Tibial artery (tissue), 4 donors: Measurements from ENCODE around the gene PARP15.
"Not testable (repeated sequence)": the region's sequence is repeated elsewhere in the genome, so short reads cannot be mapped to it uniquely, and the experiment has no call there.

Experiments
- DNase-seq, 2 donors: peaks; one replicate each; pipeline ENCODE4 v3.0.0-alpha.2; 2019
- H3K27ac ChIP-seq, 2 donors: fragments of 200-600 bp; sonication (generic) in 1 of 2; 1 replicate in 1 of 2; 2 replicates in 1 of 2; pipeline ENCODE4 v1.5.1; 2018 to 2019; ENCODE audit warnings: mild to moderate bottlenecking in 1 of 2
- H3K27me3 ChIP-seq, 2 donors: fragments of 200-600 bp; sonication (generic) in 1 of 2; one replicate each; pipeline versions ENCODE4 v1.5.1 to v1.6.0; 2016 to 2019
- H3K36me3 ChIP-seq, 3 donors: fragments of 200-600 bp; sonication (generic) in 2 of 3; one replicate each; pipeline ENCODE4 v1.5.1; 2016 to 2019; ENCODE audit warnings: mild to moderate bottlenecking in 2 of 3
- H3K4me1 ChIP-seq, 4 donors: fragments of 200-600 bp; sonication (generic) in 2 of 4; 1 replicate in 3 of 4; 2 replicates in 1 of 4; pipeline ENCODE4 v1.5.1; 2016 to 2019
- H3K4me3 ChIP-seq, 2 donors: fragments of 200-600 bp; sonication (generic) in 1 of 2; 1 replicate in 1 of 2; 2 replicates in 1 of 2; pipeline ENCODE4 v1.5.1; 2018 to 2019; ENCODE audit warnings: mild to moderate bottlenecking in 2 of 2
- H3K9me3 ChIP-seq, 3 donors: fragments of 200-600 bp; sonication (generic) in 1 of 3; one replicate each; pipeline ENCODE4 v1.5.1; 2016 to 2019
- intact Hi-C: fragments of 100-400 bp; cut with DNase I; formaldehyde crosslinking; loops from one replicate; pipeline ENCODE4 v1.15.0; 2023; ENCODE audit warnings: low total_unique reads
- TF ChIP-seq, protein P1 (sequence below), 2 experiments: fragments of 200-600 bp in 1 of 2; fragments of 450-650 bp in 1 of 2; IDR thresholded peaks; one replicate each; pipeline ENCODE4 v1.5.1; 2017 to 2019; ENCODE audit warnings: antibody characterized with exemption in 2 of 2, mild to moderate bottlenecking in 1 of 2, moderate library complexity in 1 of 2

The PARP15 gene

DNA sequence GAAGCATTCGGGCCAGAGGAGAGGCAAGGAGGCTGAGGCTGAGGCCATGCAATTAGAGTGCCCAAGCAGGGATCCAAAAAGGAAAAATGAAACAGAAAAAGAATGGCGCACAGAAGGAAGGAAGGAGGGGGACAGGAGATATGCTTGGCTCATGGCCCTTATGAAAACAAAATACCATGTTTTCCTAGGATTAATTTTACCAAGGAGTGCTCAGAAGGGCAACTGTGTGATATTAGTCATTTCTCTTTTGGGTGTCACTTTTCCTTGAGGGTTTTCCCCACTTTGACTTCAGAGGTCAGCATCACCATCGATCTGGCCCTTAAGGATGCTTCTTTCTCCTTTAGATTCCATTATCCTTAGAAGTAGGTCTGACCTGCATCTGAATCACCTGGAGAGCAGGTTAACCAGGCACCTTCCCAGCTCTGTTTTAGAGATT lies 104.5 kb downstream of the PARP15 start:
- Histone ChIP-seq H3K36me3 (peaks cover 0 to 12% (median 0%) of the 10 kb centered on the region in 3 donors), H3K4me3 (peak overlapping the region; percentile 71 to 89), H3K9me3 (no peaks in the 10 kb centered on the region), H3K4me1 (peaks cover 0 to 27% (median 18%) of the 10 kb centered on the region in 4 donors), H3K27me3 (no peaks in the 10 kb centered on the region), H3K27ac (peak overlapping the region in 1 of 2 donors; percentile 92)
- intact Hi-C loops: loop anchor here (10.0 kb wide), 1 partner anchor 297 kb away; the partner anchor contains the start of genes FAM162A and MIX23
- TF ChIP-seq, protein P1, sequence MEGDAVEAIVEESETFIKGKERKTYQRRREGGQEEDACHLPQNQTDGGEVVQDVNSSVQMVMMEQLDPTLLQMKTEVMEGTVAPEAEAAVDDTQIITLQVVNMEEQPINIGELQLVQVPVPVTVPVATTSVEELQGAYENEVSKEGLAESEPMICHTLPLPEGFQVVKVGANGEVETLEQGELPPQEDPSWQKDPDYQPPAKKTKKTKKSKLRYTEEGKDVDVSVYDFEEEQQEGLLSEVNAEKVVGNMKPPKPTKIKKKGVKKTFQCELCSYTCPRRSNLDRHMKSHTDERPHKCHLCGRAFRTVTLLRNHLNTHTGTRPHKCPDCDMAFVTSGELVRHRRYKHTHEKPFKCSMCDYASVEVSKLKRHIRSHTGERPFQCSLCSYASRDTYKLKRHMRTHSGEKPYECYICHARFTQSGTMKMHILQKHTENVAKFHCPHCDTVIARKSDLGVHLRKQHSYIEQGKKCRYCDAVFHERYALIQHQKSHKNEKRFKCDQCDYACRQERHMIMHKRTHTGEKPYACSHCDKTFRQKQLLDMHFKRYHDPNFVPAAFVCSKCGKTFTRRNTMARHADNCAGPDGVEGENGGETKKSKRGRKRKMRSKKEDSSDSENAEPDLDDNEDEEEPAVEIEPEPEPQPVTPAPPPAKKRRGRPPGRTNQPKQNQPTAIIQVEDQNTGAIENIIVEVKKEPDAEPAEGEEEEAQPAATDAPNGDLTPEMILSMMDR (IDR thresholded peaks at IDR 0.05): no peak
- no peak for DNase-seq

DNA sequence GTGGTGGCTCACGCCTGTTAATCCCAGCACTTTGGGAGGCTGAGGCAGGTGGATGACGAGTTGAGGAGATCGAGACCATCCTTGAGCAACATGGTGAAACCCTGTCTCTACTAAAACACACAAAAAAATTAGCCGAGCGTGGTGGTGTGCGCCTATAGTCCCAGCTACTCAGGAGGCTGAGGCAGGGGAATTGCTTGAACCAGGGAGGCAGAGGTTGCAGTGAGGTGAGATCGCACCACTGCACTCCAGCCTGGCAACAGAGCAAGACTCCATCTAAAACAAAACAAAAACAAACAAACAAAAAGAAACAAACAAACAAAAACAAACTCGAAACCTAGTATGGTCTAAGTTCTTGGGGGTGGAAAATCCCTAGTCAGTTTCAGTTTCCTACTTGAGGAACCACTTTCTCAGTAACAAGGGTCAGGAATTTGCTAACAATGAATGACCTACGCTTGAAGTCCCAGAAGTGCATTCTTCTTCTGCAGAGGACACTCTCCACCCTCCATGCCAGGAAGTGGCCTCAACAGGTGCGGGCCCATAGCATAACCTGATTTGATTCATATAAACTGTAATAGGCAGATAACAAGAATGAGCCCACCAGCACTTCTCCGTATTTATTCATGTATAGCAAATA lies 105.4 kb downstream of the PARP15 start:
- intact Hi-C loops: loop anchor here (10.0 kb wide), 1 partner anchor 298 kb away; the partner anchor contains the start of genes FAM162A and MIX23
- H3K4me3 ChIP-seq, H3K27me3 ChIP-seq, H3K27ac ChIP-seq, H3K9me3 ChIP-seq, DNase-seq: not testable (repeated sequence)
- peaks cover 0 to 19% (median 0%) of the 10 kb centered on the region in 3 donors for H3K36me3 ChIP-seq
- peaks cover 0 to 27% (median 18%) of the 10 kb centered on the region in 4 donors for H3K4me1 ChIP-seq

DNA sequence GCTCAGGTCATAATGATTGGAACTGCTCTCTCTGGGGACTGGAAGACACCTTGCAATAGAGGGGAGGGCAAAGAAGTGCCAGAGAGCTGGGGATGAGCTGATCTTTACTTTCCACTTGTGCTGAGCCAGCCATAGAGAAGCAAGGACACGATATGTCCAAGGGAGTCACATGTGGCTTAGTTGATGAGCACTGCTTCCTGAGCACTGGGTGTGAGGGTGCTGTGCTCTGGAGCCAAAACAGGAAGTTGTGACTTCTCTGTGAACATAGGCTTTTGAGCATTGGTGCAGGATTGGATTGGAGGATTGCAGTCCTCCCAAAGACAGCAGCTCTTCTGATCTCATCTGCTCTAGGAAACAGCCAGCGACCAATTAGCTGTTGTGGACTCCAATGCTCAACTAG lies 109.8 kb downstream of the PARP15 start:
- Histone ChIP-seq H3K36me3 (peaks cover 4 to 42% (median 4%) of the 10 kb centered on the region in 3 donors), H3K4me3 (no peak overlapping the region), H3K4me1 (peaks cover 0 to 3% (median 1%) of the 10 kb centered on the region in 4 donors), H3K9me3 (no peaks in the 10 kb centered on the region), H3K27me3 (no peaks in the 10 kb centered on the region), H3K27ac (no peak overlapping the region)
- no peak for DNase-seq
- TF ChIP-seq, protein P1 (IDR thresholded peaks at IDR 0.05): no peak
- intact Hi-C loops: loop anchor here (10.0 kb wide), 1 partner anchor 302 kb away; the partner anchor contains the start of genes FAM162A and MIX23
